GM19372 (cell line): Measurements from ENCODE around the gene SMPX.

Experiments
- ATAC-seq: cut with Tn5 transposase; IDR thresholded peaks from one replicate; pipeline ENCODE4 v1.9.1; 2021; ENCODE audit warnings: mild to moderate bottlenecking, low read depth, moderate library complexity; ENCODE audit not compliant: unreplicated experiment

Gene SMPX

GRCh38 chrX:21717802-21718201, 40.1 kb downstream of the SMPX start:
- ATAC-seq = no peak

- ATAC-seq = no peak
These were observed 42.1 kb downstream of the SMPX start for GRCh38 chrX:21715825-21716224.

DNA sequence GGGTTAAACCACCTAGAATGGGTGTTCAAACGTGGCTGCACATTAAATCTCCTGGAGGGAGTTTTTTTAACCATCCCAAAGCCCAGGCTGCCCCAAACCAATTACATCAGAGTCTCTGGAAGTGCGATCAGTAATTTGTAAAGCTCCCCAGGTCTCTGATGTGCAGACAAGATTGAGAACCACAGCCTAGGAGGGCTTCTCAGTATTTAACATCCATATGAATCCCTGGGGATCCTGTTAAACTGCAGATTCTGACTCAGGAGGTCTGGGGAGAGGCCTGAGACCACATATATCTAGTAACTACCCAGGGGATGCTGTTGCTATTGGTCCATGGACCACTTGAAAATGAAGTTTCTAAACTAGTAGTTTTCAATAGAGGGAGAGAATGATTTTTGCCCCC, 42.6 kb downstream of the SMPX start:
- no peak for ATAC-seq

DNA sequence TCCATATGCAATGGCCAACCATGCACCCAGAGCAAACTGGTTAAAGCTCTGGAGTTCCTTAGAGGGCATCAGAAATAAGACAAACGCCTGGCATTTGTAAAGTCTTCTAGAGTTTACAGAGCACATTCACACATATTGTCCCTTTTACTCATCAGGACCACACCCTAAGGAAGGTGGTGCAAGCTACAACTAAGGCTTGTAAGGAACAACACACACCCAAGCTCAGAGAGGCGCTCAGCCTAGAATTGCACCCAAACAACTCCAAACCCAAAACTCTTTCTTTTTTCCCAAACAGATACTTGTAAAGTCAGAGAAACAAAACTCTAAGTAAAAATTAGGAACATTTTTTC, 46.1 kb downstream of the SMPX start:
- no peak for ATAC-seq

GRCh38 chrX:21711129-21711847, 46.6 kb downstream of the SMPX start:
- ATAC-seq = no peak

DNA sequence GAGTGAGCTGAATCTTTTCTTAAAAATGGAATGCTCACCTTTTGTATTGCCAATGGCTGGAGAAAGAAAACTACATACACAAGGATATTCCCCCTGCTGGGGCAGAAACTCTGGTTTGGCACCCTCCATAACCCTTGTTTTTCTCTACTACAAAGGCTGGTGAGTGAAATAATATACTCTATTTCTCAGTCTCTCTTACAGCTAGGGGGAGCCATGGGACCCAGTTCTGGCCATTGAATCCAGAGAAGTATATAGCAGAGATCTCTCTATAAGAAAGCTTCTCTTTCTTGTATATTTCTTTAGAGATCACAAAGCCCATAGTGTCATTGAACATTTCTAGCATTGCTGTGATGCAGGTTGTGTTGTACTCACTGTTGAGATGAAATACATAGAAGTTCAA, 49.8 kb downstream of the SMPX start:
- ATAC-seq = no peak

DNA sequence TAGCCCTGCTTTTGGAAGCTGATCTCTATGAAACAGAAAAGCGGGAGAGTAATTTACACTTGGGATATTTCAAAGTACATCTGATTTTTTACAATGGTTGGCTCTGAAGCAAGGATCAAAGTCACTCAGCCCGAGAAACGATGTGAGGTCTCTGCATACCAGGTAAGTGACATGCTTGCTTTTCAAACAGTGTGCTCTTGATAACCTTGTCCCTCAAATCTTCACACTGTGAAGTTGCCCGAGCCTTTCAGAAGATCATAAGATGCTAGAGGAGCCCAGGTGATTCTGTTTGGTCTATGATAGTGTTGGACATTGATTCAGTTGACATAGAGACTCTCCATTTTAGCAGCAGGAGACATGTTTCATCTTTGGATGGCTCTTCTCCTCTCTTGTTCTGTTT, 52.7 kb downstream of the SMPX start:
- no peak for ATAC-seq

- ATAC-seq = no peak
These were observed 55.2 kb downstream of the SMPX start for GRCh38 chrX:21702725-21703124.

GRCh38 chrX:21700967-21701366, 56.9 kb downstream of the SMPX start:
- no peak for ATAC-seq

GRCh38 chrX:21700275-21700674, 57.6 kb downstream of the SMPX start:
- ATAC-seq = no peak

DNA sequence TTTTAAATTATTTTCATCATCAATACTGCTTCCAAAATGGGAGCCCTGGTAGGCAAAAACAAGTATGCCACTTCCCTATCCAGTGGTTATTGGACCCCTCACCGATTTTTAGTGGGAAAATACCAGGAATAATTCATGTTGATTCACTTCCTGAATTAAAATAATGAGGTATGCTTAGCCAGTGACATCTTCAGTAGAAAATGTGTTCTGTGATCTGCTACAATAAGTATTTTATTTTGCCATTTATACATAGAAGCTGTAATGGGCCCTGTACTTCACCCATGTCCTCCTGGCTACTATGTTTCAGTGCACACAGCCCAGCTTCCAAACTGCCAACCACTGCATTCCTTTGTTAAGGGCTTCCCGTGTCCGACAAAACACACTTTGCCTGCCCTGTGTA, 58.8 kb downstream of the SMPX start:
- no peak for ATAC-seq

DNA sequence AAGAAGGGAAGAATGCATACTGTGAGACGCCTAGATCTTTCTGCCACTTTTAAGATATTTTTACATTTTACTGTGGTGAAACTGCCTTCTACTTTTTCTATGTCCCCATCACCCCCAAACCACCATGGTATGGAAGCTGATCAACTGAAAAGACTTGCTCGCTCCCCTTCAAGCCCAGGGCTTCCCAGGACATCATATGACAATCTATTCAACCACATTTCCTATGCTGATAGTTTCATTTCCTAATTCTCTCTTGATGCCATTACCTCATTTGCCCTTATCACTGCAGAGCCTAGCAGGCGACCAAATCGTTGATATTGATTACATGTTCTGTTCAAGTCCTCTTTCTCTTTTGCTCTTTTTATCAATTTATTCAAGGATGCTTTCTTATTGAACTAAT, 59.6 kb downstream of the SMPX start:
- ATAC-seq = no peak

DNA sequence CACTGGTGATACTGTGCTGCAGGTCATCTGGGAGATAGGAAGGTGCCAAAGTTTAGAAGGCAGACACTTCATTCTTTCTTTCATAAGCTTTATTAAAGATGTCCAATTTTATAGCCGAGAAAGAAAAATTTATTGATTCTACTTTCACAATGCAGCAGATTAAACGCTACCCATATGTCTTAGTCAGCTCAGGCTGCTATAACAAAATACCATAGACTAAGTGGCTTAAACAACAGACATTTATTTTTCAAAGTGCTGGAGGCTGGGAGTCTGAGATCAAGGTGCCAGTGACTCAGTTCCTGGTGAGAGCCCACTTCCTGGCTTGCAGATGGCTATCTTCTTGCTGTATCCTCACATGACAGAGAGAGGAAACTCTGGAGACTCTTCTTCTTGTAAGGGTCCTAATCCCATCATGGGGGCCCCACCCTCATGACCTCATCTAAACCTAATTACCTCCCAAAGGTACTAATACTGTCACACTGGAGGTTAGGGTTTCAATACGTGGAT, 66.4 kb downstream of the SMPX start:
- ATAC-seq = no peak

DNA sequence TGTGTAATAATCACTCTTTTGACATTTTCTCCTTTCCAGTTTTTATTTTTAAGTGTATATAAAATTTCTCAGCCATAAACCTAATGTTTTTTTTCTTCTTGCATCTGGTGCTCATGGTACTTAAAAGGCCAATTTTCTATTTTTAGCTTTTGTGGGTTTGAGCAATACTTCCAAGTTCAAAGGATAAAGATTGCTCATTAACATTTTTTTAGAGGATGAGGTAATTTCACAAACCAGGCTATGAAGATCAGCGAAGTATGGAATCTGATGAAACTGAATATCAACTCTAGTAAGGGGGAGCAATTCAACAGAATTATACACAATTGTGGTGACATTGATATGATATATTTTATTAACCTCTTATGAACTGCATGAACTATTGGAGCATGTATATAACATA, 74.0 kb downstream of the SMPX start:
- no peak for ATAC-seq

DNA sequence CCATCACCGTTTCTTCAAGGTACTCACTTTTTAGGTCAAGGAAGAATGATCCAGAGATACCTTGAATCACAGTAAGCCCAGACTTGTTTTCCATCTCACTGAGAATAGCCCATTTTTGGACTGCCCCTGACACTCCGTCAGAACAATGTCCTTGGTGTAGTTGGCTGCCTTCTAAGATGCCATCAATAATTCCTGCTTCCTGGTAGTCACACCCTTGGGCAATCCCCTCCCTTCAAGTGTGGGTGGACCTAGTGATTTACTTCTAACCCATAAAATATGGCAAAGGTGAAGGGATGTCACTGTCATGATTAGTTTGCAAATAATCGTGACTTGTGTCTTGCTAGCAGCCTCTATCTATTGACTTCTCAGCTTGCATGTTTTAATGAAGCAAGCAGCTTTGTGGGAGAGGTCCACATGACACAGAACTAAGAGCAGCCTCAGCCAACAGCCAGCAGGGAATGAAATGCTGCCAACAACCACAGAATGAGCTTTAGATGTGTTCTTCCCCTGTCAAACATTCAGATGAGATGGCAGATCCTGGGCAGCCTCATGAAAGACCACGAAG, 79.8 kb downstream of the SMPX start:
- ATAC-seq = no peak

DNA sequence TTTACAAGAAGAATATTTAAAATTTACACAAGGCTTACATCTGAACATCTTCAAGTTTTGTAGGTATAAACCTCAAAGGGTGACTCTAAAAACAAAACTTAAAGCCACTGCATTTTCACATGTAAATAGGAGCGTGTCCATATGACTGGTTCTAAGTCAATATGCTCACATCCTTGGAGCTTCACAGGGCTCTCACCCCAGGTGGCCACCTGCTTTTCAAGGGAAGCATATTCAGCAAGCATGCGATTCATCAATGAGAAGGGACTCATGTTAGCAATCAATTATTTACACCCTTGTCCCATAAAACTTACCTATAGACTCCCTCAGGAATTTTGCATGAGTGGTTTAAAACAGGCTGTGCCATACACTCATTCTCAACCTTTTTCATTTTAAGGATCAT, 82.0 kb downstream of the SMPX start:
- no peak for ATAC-seq

DNA sequence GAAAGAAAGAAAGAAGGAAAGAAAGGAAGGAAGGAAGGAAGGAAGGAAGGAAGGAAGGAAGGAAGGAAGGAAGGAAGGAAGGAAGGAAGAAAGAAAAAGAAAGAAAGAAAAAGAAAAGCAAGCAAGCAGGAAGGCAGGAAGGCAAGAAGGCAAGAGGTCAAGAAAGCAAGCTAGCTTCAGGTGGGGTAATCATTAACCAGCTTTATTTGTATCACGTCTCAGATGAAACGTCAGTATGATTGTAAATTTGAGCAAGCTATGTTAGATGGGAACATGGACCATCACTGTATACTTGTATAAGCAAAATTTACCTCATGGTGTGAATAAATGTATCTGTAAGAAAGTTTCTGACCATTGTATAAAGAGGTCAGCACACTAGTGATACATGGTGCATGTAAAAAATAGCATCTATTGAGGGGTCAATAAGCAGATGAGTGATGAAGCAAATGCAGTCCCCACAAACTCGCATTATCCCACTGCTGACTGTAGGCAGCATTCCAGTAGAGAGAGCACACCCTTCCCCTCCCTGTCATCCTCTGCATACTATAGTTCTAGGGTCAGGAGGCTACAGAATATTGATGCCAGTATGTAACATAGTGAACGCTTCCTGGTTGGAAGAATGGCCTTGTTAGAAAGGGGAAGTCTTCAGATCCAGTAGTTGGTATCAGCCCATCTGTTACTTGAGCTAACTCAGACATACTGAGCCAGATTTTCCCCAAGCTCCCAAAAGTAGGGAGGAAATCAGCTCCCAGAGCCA, 83.3 kb downstream of the SMPX start:
- ATAC-seq = no peak

GRCh38 chrX:21666679-21667078, 91.2 kb downstream of the SMPX start:
- ATAC-seq = no peak

DNA sequence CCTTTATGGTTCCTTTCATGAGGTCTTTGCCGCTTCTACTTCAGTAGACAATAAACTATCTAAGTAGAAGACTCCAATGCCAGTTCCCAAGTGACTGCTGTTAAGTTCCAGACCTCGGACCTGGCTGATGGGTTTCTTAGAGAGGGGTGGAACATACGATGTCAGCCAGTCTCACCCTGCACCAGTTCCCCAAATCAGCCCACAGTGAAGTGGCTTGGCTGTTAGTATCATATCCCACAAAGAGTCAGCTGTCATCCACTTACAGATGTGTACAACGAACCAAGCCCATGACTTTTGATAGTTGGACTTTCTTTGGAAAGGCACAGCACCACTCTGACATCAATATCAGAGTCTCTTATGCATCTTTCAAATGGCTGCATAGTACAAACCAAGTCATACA, 91.7 kb downstream of the SMPX start:
- no peak for ATAC-seq

GRCh38 chrX:21662761-21663160, 95.2 kb downstream of the SMPX start:
- ATAC-seq = no peak

DNA sequence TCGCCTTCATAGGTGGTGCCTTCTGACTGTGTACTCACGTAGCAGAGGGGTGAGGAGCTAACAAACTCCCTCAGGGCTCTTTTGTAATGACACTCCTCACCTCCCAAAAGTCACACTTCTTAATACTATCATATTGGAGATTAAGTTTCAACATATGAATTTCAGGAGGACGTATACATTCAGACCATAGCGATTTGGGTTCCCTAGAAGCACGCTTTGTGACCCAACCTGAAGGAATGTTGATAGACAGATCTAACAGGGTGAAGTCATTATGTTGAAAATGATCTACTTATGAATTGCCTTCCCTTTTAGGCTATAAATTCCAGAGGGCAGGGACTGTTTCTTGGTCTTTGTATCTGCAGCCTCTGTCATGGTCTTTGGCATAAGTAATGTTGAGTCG, 96.6 kb downstream of the SMPX start:
- no peak for ATAC-seq

DNA sequence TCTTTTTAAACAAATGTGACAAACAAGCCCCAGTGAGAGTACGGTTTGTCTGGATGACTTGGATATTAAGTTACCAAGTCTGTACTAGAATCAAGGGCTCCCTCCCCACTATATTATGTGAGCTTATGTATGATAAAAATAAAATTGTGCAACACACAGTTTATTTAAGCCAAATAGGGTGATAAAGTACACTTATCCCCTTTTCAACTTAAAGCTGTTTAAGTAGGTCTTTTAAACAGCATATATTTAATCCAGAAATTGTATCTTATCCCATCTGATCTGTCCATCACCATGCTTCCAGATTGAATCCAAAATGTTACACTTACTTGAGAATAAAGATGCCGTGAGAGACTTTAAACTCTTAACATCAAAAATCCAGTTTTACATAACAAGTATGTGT, 97.8 kb downstream of the SMPX start:
- no peak for ATAC-seq
